Placental epithelial cell (primary cell): ENCODE results near the gene SMG7. TPM values are rescaled to one million over a fixed set of nuclear protein-coding genes. Genes with fewer than 3 reads are reported as not detected.

Experiments
- total RNA-seq: library from RNA; depleted of rRNA; stranded (reverse); fragments of >200 nt; gene quantifications from 2 replicates; pipeline ENCODE4 v1.2.3, GENCODE V29; 2012

The SMG7 gene, protein sequence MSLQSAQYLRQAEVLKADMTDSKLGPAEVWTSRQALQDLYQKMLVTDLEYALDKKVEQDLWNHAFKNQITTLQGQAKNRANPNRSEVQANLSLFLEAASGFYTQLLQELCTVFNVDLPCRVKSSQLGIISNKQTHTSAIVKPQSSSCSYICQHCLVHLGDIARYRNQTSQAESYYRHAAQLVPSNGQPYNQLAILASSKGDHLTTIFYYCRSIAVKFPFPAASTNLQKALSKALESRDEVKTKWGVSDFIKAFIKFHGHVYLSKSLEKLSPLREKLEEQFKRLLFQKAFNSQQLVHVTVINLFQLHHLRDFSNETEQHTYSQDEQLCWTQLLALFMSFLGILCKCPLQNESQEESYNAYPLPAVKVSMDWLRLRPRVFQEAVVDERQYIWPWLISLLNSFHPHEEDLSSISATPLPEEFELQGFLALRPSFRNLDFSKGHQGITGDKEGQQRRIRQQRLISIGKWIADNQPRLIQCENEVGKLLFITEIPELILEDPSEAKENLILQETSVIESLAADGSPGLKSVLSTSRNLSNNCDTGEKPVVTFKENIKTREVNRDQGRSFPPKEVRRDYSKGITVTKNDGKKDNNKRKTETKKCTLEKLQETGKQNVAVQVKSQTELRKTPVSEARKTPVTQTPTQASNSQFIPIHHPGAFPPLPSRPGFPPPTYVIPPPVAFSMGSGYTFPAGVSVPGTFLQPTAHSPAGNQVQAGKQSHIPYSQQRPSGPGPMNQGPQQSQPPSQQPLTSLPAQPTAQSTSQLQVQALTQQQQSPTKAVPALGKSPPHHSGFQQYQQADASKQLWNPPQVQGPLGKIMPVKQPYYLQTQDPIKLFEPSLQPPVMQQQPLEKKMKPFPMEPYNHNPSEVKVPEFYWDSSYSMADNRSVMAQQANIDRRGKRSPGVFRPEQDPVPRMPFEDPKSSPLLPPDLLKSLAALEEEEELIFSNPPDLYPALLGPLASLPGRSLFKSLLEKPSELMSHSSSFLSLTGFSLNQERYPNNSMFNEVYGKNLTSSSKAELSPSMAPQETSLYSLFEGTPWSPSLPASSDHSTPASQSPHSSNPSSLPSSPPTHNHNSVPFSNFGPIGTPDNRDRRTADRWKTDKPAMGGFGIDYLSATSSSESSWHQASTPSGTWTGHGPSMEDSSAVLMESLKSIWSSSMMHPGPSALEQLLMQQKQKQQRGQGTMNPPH
- total RNA-seq = 18.5 and 26.5 TPM in 2 replicates

DNA sequence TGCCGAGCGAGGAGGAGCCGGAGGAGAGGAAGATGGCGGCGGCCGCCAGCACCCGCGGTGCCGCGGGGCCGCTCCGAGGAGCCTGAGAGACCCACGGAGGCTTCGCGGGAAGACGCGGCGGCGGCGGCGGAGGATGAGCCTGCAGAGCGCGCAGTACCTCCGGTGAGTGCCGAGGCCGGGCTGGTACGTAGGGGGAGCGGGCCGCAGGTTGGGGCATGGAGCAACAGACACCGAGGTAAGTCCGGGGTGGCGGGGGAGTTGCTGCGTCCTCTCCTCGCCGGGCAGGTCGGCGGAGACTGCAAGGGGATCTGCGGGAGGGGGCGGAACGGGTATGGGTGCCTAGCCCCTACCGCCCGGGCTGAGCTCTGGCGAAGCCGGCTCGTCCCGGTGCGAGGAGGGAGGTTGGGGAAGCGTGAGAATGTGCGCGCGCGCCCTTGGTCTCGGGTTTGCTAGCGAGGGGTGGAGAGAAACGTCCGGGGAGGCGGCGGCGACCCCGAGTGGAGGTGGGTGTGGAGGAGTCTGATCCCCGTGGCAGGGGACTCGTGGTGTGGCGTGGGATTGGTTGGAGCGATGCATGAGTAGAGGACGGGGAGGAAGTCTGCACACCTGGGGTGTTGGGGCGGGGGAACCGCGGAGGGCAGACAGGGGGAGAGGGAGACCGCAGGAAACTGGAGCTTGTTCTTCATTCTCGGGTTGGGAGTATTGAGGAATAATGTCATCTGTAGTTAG is at the start of gene SMG7:
SMG7 (plus strand) TSS at position 12 of the 729 bp plus-strand sequence; CDS start at position 134, 122 bp downstream.

DNA sequence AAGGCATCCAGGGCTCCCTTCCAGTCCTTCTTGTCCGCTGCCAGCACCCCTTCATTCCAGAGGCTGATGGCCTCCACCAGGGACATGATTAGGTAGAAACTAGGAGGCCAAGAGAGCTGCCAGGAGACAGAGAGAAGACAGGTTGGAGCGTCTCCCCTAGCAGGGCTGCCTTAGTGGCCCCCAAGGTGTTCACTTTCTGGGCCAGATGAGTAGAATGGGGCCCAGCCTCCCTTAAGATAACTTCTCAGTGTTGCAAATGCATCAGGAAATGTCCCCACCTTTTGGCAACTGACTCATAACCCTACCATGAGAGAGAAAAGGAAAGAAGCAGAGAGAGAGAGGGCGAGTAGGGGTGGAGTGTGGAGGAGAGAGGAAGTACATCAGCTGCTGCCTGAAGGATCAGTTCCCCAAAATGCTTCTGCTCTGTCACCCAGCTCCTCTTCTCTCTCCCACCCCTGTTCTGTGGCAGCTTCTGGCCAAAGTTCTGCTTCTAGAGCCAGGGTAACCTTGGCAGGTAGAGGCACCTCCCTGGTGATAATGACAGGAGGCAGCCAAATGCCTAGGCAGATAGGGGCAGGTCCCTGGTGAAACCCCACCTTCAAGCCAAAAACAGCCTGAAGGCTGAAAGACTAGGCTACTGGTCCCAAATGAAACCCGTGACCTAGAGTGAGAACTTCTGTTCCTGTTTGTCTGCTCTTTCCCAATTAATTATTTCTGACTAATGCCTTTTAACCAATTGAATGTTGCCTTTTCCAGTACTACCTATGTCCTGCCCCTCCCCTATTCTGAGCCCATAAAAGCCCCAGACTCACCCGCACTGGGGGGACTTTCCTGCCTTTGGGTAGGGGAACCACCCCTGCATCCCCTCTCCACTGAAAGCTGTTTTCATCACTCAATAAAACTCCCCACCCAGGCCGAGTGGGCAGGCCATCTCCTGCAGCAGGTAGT is 118.2 kb downstream of the SMG7 start, which contains the start of gene NCF2:
NCF2 (minus strand) TSS at position 216 of the 948 bp plus-strand sequence; CDS start at position 86, 130 bp downstream.

Other genes with a start within 250 kb of the SMG7 start
- under 0.01 and 0.11 TPM in 2 replicates for gene NMNAT2, start 54.1 kb upstream of the SMG7 start, total RNA-seq
- 8.6 and 48.4 TPM in 2 replicates for gene NCF2, start 118.0 kb downstream of the SMG7 start, total RNA-seq
- gene ARPC5, start 163.3 kb downstream of the SMG7 start, total RNA-seq = 25.1 and 103 TPM in 2 replicates
- gene APOBEC4, start 180.8 kb downstream of the SMG7 start, total RNA-seq = not detected in 2 replicates